Kidney (tissue), 14 donors: ENCODE results near the gene RBM47. TPM values are rescaled to one million over a fixed set of nuclear protein-coding genes. Genes with fewer than 3 reads are reported as not detected.
A peak's percentile ranks its signal among the peaks of the same experiment; 100 is the strongest.

Experiments
- DNase-seq, 5 donors: peaks; one replicate each; pipeline ENCODE4 v3.0.0-alpha.2; 2013 to 2020
- FAIRE-seq: peaks from 2 replicates; lab custom pipeline; 2012; peaks lifted over from hg19 to GRCh38; lab: Jason Lieb, UNC
- H3K27ac ChIP-seq, 2 donors: one replicate each; pipeline ENCODE4 v1.7.0; 2013; ENCODE audit warnings: low read depth in 2 of 2, low read length in 2 of 2, inconsistent platforms in 1 of 2
- H3K27me3 ChIP-seq: one replicate; pipeline ENCODE4 v1.7.1; 2013; ENCODE audit warnings: low read length, inconsistent platforms; ENCODE audit not compliant: control insufficient read depth, insufficient read depth
- H3K36me3 ChIP-seq, 3 donors: one replicate each; pipeline versions ENCODE4 v1.7.0 to v1.7.1; 2013; ENCODE audit warnings: low read length in 3 of 3, control low read depth in 1 of 3, inconsistent platforms in 1 of 3; ENCODE audit not compliant: insufficient read depth in 3 of 3, control insufficient read depth in 2 of 3
- H3K4me1 ChIP-seq, 3 donors: one replicate each; pipeline versions ENCODE4 v1.7.0 to v1.7.1; 2013; ENCODE audit warnings: low read length in 3 of 3, inconsistent platforms in 1 of 3, low read depth in 1 of 3; ENCODE audit not compliant: control insufficient read depth in 2 of 3, insufficient read depth in 2 of 3
- H3K4me3 ChIP-seq, 3 donors: one replicate each; pipeline versions ENCODE4 v1.7.0 to v1.8.1; 2013; ENCODE audit warnings: low read length in 3 of 3, control low read depth in 1 of 3, inconsistent platforms in 1 of 3
- H3K9ac ChIP-seq, 3 donors: one replicate each; pipeline versions ENCODE4 v1.7.0 to v1.7.1; 2013; ENCODE audit warnings: low read length in 3 of 3, control low read depth in 1 of 3, inconsistent platforms in 1 of 3
- H3K9me3 ChIP-seq, 3 donors: one replicate each; pipeline versions ENCODE4 v1.7.0 to v1.7.1; 2013; ENCODE audit warnings: low read length in 3 of 3, control low read depth in 1 of 3, inconsistent platforms in 1 of 3; ENCODE audit not compliant: control insufficient read depth in 2 of 3, insufficient read depth in 1 of 3
- intact Hi-C: fragments of 100-400 bp; cut with DNase I; formaldehyde crosslinking; loops from one replicate; pipeline ENCODE4 v1.11.1; 2022
- polyA plus RNA-seq: library from polyadenylated mRNA; stranded (reverse); fragments of 350-450 nt; fragmentation: Illumina TruSeq; extraction: RNeasy Lipid Tissue Mini Kit (QIAGEN cat#74804); gene quantifications from one replicate; pipeline ENCODE4 v1.2.3, GENCODE V29; 2014; ENCODE audit warnings: low read depth, low replicate concordance; ENCODE audit not compliant: insufficient read depth
- total RNA-seq: library from RNA; stranded (reverse); fragmentation: NEBNext Ultra II Directional; extraction: Animal tissue kit (Norgen Biotek cat#: 25700); gene quantifications from one replicate; pipeline ENCODE4 v1.2.1, GENCODE V29; 2021
- TF ChIP-seq, protein P1 (sequence below): IDR thresholded peaks from 3 replicates; pipeline ENCODE4 v1.5.1; 2012; ENCODE audit warnings: mild to moderate bottlenecking, moderate library complexity, borderline replicate concordance; ENCODE audit not compliant: insufficient read depth; ENCODE audit errors: extremely low read depth
- donor health status: control.
- donor health status: control.
- donor health status: control.
- donor health status: control.
- donor health status: control.
- donor health status: DM: yes; HTN: yes; CAD: no.
- donor health status: Normal renal cell carcinoma (clear cell type).

Gene RBM47
- total and polyA plus RNA-seq, 2 donors from 2014 or later = 61.5 to 124 TPM

DNA sequence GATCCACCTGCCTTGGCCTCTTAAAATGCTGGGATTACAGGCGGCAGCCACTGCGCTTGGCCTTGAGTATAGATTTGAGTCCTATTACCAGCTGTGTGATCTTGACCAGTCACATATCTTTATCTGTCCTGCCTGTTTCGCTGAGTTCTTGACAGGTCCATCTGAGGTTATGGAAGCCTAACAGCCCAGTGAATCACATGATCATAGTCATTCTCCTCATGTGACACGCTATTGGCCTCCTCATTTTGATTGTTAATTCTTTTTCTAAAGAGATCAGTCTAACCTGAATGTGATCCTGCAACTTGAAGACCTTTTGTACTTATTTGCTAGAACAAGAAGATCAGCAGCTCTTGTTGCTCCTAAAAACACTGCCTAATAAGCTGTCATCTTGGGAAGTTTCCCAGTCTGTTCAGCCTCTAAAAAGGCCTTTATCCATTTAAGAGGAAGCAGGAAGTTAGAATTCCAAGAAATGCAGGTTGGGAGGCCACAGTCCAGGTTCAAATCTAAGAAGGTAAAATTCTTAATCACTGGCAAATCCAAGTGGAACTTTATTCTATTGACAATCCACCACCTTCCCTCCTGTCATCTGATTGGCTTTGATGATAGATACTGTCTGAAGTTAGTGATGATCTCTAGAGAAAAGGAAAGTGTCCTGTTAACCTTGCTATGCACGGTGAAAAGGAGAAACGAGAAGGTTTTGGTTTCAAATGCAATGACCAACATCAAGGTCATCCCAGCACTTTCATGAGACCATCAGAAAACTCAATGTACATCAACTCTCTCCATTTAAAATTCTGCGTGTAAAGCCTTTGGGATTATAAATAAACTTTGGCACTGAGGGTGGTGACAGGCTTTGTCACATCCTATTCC lies 207.6 kb downstream of the RBM47 start:
- Histone ChIP-seq H3K9ac (no peak overlapping the region), H3K36me3 (peaks cover 0 to 20% (median 4%) of the 10 kb centered on the region in 3 donors), H3K27me3 (no peaks in the 10 kb centered on the region), H3K4me1 (peaks cover 0 to 26% (median 24%) of the 10 kb centered on the region in 3 donors), H3K9me3 (no peaks in the 10 kb centered on the region), H3K4me3 (no peak overlapping the region), H3K27ac (peak overlapping the region; percentile 5 to 68)
- intact Hi-C loops = no loop called here
- TF ChIP-seq, protein P1, sequence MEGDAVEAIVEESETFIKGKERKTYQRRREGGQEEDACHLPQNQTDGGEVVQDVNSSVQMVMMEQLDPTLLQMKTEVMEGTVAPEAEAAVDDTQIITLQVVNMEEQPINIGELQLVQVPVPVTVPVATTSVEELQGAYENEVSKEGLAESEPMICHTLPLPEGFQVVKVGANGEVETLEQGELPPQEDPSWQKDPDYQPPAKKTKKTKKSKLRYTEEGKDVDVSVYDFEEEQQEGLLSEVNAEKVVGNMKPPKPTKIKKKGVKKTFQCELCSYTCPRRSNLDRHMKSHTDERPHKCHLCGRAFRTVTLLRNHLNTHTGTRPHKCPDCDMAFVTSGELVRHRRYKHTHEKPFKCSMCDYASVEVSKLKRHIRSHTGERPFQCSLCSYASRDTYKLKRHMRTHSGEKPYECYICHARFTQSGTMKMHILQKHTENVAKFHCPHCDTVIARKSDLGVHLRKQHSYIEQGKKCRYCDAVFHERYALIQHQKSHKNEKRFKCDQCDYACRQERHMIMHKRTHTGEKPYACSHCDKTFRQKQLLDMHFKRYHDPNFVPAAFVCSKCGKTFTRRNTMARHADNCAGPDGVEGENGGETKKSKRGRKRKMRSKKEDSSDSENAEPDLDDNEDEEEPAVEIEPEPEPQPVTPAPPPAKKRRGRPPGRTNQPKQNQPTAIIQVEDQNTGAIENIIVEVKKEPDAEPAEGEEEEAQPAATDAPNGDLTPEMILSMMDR = no peak
- no peak for DNase-seq
- no peak for FAIRE-seq

DNA sequence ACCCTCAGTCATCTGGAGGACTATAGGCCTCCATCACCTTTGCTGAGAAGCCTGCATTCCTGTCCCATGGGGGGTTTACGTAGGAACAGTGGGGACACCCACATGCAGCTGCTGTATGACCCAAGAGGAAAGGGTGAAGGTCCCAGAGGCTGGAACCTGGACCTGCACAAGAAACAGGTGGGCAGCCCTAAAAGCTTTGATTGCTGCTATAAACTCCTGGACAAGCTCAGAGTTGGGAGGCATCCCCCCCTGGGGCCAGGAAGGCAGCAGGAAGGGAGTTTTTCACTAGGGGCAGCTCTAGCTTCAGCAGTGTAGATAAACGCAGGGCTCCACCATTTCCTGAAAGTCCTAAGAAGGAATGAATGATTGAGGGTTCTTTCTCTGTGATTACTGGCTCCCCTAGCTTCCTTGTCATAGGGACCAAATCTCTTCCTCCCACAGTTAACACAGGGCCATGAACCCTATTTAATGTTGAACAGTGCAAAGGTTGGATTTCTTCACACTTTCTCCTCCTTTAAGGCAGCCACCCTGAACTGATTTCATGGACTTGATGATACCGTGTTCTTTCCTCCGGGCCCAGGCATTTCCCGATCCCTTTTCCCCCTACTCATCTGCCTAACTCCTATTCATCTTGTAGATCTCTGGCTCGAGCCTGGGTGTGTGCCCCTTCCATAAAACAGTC lies 210.3 kb downstream of the RBM47 start:
- H3K27ac ChIP-seq = peak overlapping the region; percentile 79 to 91
- no peaks in the 10 kb centered on the region for H3K9me3 ChIP-seq
- H3K36me3 ChIP-seq = peaks cover 0 to 2% (median 0%) of the 10 kb centered on the region in 3 donors
- no peaks in the 10 kb centered on the region for H3K27me3 ChIP-seq
- peaks cover 0 to 26% (median 24%) of the 10 kb centered on the region in 3 donors for H3K4me1 ChIP-seq
- intact Hi-C loops = no loop called here
- no peak for FAIRE-seq
- H3K9ac ChIP-seq = no peak overlapping the region
- no peak for DNase-seq
- H3K4me3 ChIP-seq = no peak overlapping the region
- TF ChIP-seq, protein P1 = no peak

DNA sequence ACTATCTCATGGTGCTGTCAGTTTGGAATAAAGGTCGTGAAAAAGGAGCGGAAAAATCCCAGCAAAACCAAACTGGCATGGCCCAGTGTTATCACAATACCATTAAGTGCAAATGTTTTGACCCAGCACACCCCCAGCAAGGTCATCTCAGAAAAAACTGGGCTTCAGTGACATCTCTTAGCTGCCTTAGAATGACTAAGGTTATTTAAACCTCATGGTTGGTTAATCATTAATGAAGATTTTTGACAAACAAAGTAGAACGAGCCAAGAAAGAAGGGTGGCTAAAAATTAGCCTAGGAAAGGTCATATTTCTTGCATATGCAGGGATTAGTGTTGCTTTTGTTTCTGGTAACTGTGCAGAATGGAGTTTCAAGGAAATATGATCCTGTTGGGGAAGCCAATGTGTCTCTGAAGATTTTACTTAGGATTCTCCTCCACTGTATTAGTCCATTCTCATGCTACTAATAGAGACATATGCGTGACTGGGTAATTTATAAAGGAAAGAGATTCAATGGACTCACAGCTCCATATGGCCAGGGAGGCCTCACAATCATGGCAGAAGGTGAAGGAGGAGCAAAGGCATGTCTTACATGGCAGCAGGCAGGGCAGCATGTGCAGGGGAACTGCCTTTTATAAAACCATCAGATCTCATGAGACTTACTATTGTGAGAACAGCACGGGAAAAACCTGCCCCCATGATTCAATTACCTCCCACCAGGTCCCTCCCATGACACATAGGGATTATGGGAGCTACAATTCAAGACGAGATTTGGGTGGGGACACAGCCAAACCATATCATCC lies 211.0 kb downstream of the RBM47 start:
- DNase-seq (peak in 2 of 5 donors; percentile 42 to 43), FAIRE-seq (peak; percentile 97)
- Histone ChIP-seq H3K36me3 (peaks cover 0 to 2% (median 0%) of the 10 kb centered on the region in 3 donors), H3K9me3 (no peaks in the 10 kb centered on the region), H3K4me1 (peaks cover 0 to 26% (median 24%) of the 10 kb centered on the region in 3 donors), H3K27ac (peak overlapping the region; percentile 79 to 91), H3K4me3 (no peak overlapping the region), H3K27me3 (no peaks in the 10 kb centered on the region), H3K9ac (peak overlapping the region in 1 of 3 donors; percentile 24)
- TF ChIP-seq, protein P1 = no peak
- intact Hi-C loops = no loop called here
